Measurements from ENCODE around the gene SOX15. TPM values are rescaled to one million over a fixed set of nuclear protein-coding genes. Genes with fewer than 3 reads are reported as not detected.
"Not testable (repeated sequence)": the region's sequence is repeated elsewhere in the genome, so short reads cannot be mapped to it uniquely, and the experiment has no call there.

SOX15 gene
- total and polyA plus RNA-seq, 5 experiments from 2014 or later: 0.55 to 0.93 TPM; not detected in 3

DNA sequence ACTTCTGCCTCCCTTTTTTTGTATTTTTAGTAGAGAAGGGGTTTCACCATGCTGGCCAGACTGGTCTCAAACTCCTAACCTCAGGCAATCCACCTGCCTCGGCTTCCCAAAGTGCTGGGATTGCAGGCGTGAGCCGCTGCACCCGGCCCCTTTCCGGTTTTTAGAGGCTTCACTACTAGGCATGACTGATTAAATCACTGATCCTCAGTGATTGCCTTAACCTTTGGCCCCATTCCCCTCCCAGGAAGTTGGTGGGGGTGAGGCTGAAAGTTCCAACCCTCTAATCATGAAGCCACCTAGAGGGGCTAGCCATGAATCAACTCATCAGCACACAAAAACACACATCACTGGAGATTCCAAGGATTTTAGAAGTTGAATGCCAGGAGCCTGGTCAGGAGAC is 7.7 kb upstream of the SOX15 start:
- H3K27ac Mint-ChIP-seq, POLR2A ChIA-PET, H3K4me3 Mint-ChIP-seq, H3K4me1 Mint-ChIP-seq, ATAC-seq, DNase-seq, H3K27me3 Mint-ChIP-seq, H3K9me3 Mint-ChIP-seq: not testable (repeated sequence)
- H3K36me3 Mint-ChIP-seq: peaks cover 0 to 91% (median 36%) of the 10 kb centered on the region in 3 donors

DNA sequence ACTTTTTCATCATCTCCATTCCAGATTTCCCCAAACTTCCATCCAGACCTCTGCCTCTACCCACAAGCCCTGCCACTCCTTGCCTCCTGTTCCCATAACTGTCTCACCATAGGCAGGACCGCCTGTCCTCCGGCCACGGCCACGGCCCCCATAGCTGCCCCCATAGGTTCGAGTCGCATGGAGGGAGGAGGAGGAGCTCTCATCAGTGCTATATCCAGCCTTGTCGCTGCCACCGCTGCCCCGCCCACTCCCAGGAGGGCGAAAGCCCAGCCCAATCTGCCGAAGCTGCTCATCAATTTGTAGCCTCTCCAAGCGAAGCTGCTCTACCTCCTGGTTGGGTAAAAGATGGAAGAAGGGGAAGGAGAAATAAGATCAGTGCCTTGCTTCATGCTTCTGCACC is 3.4 kb upstream of the SOX15 start:
- Mint-ChIP-seq H3K9me3 (no peaks in the 10 kb centered on the region), H3K27me3 (no peaks in the 10 kb centered on the region)

DNA sequence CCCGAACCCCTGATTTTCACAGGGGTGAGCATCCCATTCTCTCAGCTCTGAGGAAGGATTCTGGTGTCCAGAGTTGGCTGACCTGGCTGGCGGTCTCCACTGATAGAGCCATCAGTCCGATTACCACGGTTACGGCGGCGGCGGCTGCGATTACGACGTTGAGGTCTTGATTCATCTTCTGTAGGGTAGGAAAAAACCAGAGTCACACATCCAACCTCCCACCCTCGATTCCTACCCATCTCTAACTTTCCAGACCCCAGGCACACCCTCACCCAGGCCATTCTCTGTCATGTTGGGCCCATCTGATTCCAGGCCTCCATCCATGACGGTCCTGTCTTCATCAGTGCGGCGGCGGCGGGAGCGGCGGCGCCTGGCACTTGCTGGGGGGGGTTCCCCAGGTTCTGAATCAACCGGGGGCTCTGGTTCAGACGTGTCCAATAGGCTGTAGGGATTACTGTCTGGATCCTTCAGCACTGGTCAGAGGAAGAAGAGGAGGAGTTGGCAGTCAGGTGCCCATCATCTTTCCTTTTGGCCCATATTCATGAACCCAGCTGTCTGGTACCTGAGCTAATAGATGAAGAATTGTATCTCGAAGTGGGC is 2.6 kb upstream of the SOX15 start:
- Mint-ChIP-seq H3K27ac (no peak overlapping the region), H3K27me3 (no peaks in the 10 kb centered on the region), H3K9me3 (no peaks in the 10 kb centered on the region), H3K36me3 (peaks cover 0 to 72% (median 23%) of the 10 kb centered on the region in 3 donors), H3K4me3 (no peak overlapping the region), H3K4me1 (peaks cover under 1 to 7% (median 3%) of the 10 kb centered on the region in 4 donors)
- no peak for DNase-seq
- ATAC-seq: no peak
- POLR2A ChIA-PET: no interaction called here

More for the DNA sequence above, 3.4 kb upstream of the SOX15 start:
- Mint-ChIP-seq H3K27ac (peak overlapping the region in 2 of 10 donors; percentile 0 to 18), H3K36me3 (peaks cover 0 to 70% (median 23%) of the 10 kb centered on the region in 3 donors), H3K4me3 (no peak overlapping the region), H3K4me1 (peaks cover 0 to 6% (median under 1%) of the 10 kb centered on the region in 4 donors)
- no peak for DNase-seq
- ATAC-seq: no peak
- POLR2A ChIA-PET: no interaction called here

DNA sequence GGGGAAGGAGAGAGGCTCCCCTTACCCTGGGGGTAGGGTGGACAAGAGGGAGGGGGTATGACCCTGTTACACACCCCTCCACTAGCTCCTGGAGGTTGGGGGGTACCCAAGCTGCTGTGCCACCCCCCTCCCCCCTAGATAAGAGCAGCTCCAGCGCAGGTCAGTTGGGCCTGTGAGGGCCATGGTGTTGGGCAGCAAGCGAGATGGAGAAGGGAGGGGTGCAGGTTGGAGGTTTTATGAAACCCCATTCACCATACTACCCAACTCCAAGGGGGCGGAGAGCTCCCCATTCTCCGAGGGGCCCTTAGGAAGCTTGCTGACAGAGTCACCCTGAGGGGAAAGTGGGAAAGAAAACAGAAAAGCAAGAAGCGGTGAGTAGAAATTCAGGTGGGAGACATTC is 1.7 kb upstream of the SOX15 start:
- POLR2A ChIA-PET: no interaction called here
- H3K27me3 Mint-ChIP-seq: no peaks in the 10 kb centered on the region
- no peak for ATAC-seq
- H3K4me3 Mint-ChIP-seq: no peak overlapping the region
- H3K36me3 Mint-ChIP-seq: peaks cover 0 to 68% (median 20%) of the 10 kb centered on the region in 3 donors
- H3K9me3 Mint-ChIP-seq: no peaks in the 10 kb centered on the region
- H3K27ac Mint-ChIP-seq: peak overlapping the region in 1 of 10 donors; percentile 76
- H3K4me1 Mint-ChIP-seq: peaks cover 2 to 7% (median 5%) of the 10 kb centered on the region in 4 donors
- DNase-seq: no peak

DNA sequence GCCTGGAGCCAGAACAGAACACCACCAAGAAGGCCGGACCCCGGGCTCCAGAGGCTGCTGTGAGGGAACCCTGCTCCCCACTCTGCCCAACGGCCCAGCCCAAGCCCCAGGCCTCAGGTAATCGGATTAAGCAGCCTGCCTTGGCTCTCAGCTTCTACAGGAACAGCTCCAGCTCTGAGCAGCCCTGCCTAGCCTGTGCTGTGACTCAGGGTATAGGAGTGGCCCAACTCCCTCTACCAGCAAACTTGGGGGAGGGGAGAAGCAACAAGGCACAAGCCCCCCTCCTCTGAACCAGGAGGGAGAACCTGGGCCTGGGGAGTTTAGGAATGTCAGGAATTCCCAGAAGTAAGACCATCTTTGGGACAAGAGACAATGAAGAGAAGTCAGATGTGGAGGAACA is 849 bp upstream of the SOX15 start:
- Mint-ChIP-seq H3K36me3 (peaks cover 0 to 60% (median 17%) of the 10 kb centered on the region in 3 donors), H3K4me3 (no peak overlapping the region), H3K4me1 (peaks cover 2 to 8% (median 6%) of the 10 kb centered on the region in 4 donors), H3K9me3 (no peaks in the 10 kb centered on the region), H3K27me3 (no peaks in the 10 kb centered on the region), H3K27ac (peak overlapping the region in 4 of 10 donors; percentile 11 to 80 (median 50))
- DNase-seq: no peak
- no peak for ATAC-seq
- POLR2A ChIA-PET: no interaction called here

DNA sequence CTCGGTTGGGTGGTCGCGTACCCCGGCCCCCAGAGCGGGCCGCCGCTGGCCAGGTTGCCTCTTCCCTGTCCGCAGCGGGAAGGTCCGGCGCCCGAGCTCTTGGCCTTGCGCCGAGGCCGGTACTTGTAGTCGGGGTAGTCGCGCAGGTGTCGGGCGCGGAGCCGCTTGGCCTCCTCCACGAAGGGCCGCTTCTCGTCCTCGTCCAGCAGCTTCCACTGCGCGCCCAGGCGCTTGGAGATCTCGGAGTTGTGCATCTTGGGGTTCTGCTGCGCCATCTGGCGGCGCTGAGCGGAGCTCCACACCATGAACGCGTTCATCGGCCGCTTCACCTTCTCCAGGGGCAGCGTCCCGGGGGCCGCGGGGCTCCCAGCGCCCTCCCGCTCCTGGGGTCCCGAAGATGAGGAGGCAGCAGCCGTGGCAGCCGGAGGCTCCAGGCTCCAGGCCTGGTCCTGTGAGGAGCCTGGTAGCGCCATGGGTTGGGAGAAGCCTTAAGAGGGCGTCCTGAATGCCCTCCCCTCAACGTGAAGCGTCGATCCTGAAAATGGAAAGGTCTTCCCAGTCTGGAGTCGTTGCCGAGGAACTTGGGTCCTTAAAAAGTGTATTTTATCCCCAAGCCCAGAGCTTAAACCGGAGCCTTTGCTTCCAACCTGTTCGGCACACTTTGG is 558 bp downstream of the SOX15 start:
- peaks cover 6 to 19% (median 17%) of the 10 kb centered on the region in 4 donors for H3K4me1 Mint-ChIP-seq
- H3K27ac Mint-ChIP-seq: peak overlapping the region in 5 of 10 donors; percentile 17 to 69 (median 56)
- H3K36me3 Mint-ChIP-seq: peaks cover 0 to 48% (median 10%) of the 10 kb centered on the region in 3 donors
- H3K4me3 Mint-ChIP-seq: no peak overlapping the region
- no peaks in the 10 kb centered on the region for H3K9me3 Mint-ChIP-seq
- POLR2A ChIA-PET: interaction anchor here (0.6 to 2.8 kb wide), 14 partner anchors 8 to 430 kb away, joined by 3 to 12 read pairs (median 4); partner anchors contain the start of genes FXR2 and TP53
- DNase-seq (peak; percentile 53 to 84 (median 65)), ATAC-seq (peak; percentile 91 to 92)
- no peaks in the 10 kb centered on the region for H3K27me3 Mint-ChIP-seq

DNA sequence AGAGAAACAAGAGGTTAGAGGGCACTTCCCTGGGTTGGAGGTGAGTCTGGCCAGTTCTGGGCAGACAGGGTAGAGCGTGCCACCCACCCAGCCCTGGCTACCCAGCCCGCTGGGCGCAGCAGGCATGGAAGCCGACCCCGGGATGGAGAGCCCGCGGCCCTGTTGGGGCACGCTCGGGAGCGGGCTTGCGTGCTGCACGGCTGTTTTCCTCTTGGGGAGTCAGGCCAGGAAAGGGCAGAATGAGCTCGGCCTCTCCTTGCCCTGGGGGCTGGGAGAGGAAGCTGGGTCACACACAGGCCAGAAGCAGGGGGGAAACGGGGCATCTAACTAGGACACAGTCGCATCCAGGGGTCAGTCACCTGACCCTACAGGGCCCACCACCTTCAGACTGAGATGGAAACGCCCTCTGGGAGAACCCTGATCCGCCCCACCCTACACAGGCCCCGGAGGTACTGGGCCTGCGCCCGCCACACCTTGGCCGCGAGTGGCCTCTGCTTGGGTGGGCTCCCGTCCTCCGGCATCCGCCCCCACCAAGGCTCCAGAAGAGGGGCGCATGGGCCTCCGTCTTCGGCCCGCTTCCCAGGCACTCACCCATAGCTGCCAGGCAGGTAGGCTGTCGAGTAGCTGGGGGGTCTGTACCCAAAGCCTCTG is 1.2 kb downstream of the SOX15 start:
- H3K27me3 Mint-ChIP-seq: no peaks in the 10 kb centered on the region
- H3K36me3 Mint-ChIP-seq: peaks cover 0 to 42% (median 4%) of the 10 kb centered on the region in 3 donors
- peaks cover 9 to 24% (median 22%) of the 10 kb centered on the region in 4 donors for H3K4me1 Mint-ChIP-seq
- no peaks in the 10 kb centered on the region for H3K9me3 Mint-ChIP-seq
- no peak for DNase-seq
- POLR2A ChIA-PET: interaction anchor here (0.7 to 2.8 kb wide), 12 partner anchors 8 to 430 kb away, joined by 3 to 12 read pairs (median 5); partner anchors contain the start of genes FXR2 and TP53
- ATAC-seq: peak in 1 of 2 donors; percentile 2
- H3K27ac Mint-ChIP-seq: peak overlapping the region in 1 of 10 donors; percentile 38
- no peak overlapping the region for H3K4me3 Mint-ChIP-seq

DNA sequence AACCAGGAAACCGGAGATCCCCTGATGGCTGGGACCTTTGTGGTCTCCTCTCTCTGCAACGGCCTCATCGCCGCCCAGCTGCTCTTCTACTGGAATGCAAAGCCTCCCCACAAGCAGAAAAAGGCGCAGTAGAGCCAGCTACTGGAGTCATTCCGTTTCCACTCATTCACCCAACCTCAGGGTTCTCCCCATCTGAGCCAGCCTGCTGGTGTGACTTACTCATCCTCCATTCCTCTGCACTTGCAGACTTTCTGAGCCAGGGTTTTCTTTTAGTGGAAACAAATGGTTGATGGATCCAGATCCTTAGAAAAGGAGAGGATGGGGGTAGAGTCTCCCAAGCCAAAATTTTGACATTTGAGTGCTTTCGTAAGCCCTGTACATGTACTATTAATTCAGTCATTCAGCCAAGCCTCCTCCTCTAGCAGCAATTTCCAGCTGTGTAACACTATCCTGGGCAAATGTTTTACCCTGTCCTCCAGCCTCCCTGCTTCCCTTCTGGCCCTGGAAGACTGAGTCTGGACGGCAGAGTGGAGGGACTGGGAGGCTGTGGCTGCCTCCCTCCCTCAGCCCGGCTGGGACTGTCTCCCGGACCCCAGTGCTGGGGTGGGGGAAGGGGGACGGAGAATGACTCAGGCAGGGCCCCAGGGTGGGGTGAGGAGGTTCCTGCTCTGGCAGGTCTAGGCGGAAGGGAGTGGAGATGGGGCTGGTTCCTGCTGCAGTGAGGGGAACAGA is 2.3 kb downstream of the SOX15 start:
- Mint-ChIP-seq H3K4me3 (peak overlapping the region in 1 of 10 donors; percentile 2), H3K4me1 (peaks cover 11 to 31% (median 28%) of the 10 kb centered on the region in 4 donors), H3K27ac (peak overlapping the region in 3 of 10 donors; percentile 8 to 76 (median 22)), H3K36me3 (peaks cover 0 to 31% (median 2%) of the 10 kb centered on the region in 3 donors), H3K27me3 (no peaks in the 10 kb centered on the region), H3K9me3 (no peaks in the 10 kb centered on the region)
- DNase-seq (no peak), ATAC-seq (no peak)
- POLR2A ChIA-PET: interaction anchor here (0.8 to 2.8 kb wide), 3 partner anchors 13 to 103 kb away, joined by 3 to 12 read pairs (median 4); partner anchors contain the start of gene POLR2A

DNA sequence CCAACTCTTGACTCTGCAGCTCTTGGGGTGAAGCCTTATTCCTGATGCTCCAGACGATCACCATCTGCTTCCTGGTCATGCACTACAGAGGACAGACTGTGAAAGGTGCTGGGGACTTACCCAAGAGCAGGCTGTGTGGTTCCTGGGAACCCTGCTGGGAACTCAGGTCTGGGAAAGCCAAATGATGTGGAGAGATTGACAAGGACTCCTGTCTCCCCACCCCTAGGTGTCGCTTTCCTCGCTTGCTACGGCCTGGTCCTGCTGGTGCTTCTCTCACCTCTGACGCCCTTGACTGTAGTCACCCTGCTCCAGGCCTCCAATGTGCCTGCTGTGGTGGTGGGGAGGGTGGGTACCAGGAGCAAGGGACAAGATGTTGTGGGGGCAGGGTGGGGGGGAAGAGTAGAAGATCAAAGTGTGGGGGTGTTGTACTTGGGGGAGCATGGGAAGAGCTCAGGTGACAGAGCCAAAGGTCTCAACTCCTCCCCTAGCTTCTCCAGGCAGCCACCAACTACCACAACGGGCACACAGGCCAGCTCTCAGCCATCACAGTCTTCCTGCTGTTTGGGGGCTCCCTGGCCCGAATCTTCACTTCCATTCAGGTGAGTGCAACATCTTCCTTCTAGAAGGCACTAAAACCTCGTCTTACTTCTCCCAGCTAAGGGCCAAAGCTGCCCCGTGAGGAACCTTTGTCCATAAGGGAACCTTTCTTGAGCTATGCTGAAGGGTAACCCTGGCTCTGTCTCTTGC is 3.0 kb downstream of the SOX15 start:
- H3K27ac Mint-ChIP-seq: peak overlapping the region in 4 of 10 donors; percentile 8 to 76 (median 42)
- no peak for ATAC-seq
- peaks cover 0 to 23% (median 0%) of the 10 kb centered on the region in 3 donors for H3K36me3 Mint-ChIP-seq
- H3K9me3 Mint-ChIP-seq: no peaks in the 10 kb centered on the region
- peaks cover 14 to 38% (median 36%) of the 10 kb centered on the region in 4 donors for H3K4me1 Mint-ChIP-seq
- POLR2A ChIA-PET: interaction anchor here (0.8 to 1.1 kb wide), 2 partner anchors 12 to 102 kb away, joined by 3 to 4 read pairs; partner anchors contain the start of gene POLR2A
- H3K4me3 Mint-ChIP-seq: peak overlapping the region in 2 of 10 donors; percentile 20 to 52
- no peaks in the 10 kb centered on the region for H3K27me3 Mint-ChIP-seq
- peak in 1 of 10 donors; percentile 43 for DNase-seq

DNA sequence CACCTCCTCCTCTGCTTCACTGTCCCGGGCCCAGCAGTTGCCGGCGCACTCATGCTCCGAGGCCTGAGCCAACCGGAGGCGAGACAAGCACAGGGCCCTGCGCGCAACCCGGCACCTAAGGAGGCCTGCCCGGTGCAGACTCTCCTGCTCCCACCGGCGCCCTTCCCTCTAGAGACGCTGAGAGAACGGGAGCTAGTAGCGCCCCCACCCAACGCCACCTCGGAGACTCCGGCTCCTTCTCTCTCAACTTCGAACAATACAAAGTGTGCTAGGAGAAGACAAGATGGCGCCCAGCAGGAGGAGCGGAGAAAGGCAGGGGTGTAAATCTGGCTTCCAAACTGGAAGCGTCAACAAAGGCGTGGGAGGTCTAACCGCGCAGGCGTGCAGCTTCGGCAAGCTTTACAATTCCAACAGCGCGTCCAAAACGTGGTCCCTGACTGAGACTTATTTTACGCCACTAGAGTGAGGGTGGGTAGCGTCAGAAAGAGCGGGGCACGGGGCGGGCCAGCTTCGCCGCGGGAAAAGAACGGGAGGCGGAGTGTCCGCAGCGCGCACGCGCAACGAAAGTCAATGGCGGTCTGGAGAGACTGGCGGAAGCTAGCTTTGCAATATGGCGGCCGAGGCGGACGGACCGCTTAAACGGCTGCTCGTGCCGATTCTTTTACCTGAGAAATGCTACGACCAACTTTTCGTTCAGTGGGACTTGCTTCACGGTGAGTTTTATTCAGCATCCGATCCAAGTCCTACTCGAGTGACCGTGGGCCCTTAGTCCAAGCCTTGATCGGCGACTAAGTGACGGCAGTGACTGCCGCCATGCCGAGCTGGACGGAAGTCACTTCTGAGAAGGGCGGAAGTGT is 6.4 kb downstream of the SOX15 start, which contains the start of gene MPDU1:
MPDU1 (plus strand) TSS at position 600 of the 857 bp plus-strand sequence; CDS start at position 611, 11 bp downstream.
- POLR2A ChIA-PET: interaction anchor here (0.5 to 6.7 kb wide), 28 partner anchors 11 to 589 kb away, joined by 3 to 129 read pairs (median 4); partner anchors contain the start of genes ATP1B2, FXR2, NAA38 and NEURL4
- peak; percentile 84 to 89 for ATAC-seq

More for the DNA sequence above, 6.4 kb downstream of the SOX15 start, which contains the start of gene MPDU1:
- peaks cover 0 to 25% (median 0%) of the 10 kb centered on the region in 3 donors for H3K36me3 Mint-ChIP-seq
- H3K27me3 Mint-ChIP-seq: no peaks in the 10 kb centered on the region
- peak within 1 kb of the TSS; percentile 96 to 100 (median 100) for H3K27ac Mint-ChIP-seq
- H3K4me1 Mint-ChIP-seq: peaks cover 30 to 69% (median 61%) of the 10 kb centered on the region in 4 donors
- no peaks in the 10 kb centered on the region for H3K9me3 Mint-ChIP-seq
- peak; percentile 91 to 98 (median 95) for DNase-seq
- peak within 1 kb of the TSS; percentile 88 to 100 (median 99) for H3K4me3 Mint-ChIP-seq

Measured in naive thymus-derived CD8-positive, alpha-beta T cell (primary cell).